Body of pancreas (tissue), 4 donors: ENCODE results near the gene RXRG. TPM values are rescaled to one million over a fixed set of nuclear protein-coding genes. Genes with fewer than 3 reads are reported as not detected.

Experiments
- ATAC-seq: fragments of 150-250 bp; one replicate; pipeline ENCODE4 v1.9.1; 2016
- DNase-seq, 4 donors: peaks; one replicate each; pipeline ENCODE4 v3.0.0-alpha.2; 2019
- H3K27ac ChIP-seq, 4 donors: fragments of 200-600 bp; sonication (generic); 1 replicate in 3 of 4; 2 replicates in 1 of 4; pipeline versions ENCODE4 v1.5.1 to v1.6.1; 2016 to 2019; ENCODE audit warnings: mild to moderate bottlenecking in 1 of 4, mixed read lengths in 1 of 4, moderate library complexity in 1 of 4
- H3K27me3 ChIP-seq, 2 donors: fragments of 200-600 bp; sonication (generic); one replicate each; pipeline ENCODE4 v1.6.0; 2016; ENCODE audit warnings: mild to moderate bottlenecking in 1 of 2
- H3K36me3 ChIP-seq, 2 donors: fragments of 200-600 bp; sonication (generic); replicated peaks in 1 of 2; 2 replicates each; pipeline ENCODE4 v1.5.1; 2016; ENCODE audit warnings: low read depth in 2 of 2; ENCODE audit not compliant: insufficient read depth in 1 of 2
- H3K4me1 ChIP-seq: fragments of 200-600 bp; sonication (generic); one replicate; pipeline ENCODE4 v1.6.0; 2016
- H3K4me3 ChIP-seq, 2 donors: fragments of 200-600 bp; sonication (generic); 1 replicate in 1 of 2; 2 replicates in 1 of 2; pipeline ENCODE4 v1.5.1; 2016 to 2019
- H3K9me3 ChIP-seq, 3 donors: fragments of 200-600 bp; sonication (generic); 1 replicate in 2 of 3; 2 replicates in 1 of 3; pipeline ENCODE4 v1.5.1; 2016
- POLR2A ChIP-seq, 3 donors: fragments of 450-650 bp; IDR thresholded peaks; one replicate each; pipeline ENCODE4 v1.6.1; 2016; ENCODE audit warnings: antibody characterized with exemption in 3 of 3, mild to moderate bottlenecking in 2 of 3
- WGBS, 2 donors: methylation state at CpG; one replicate each; pipeline ENCODE4 v1.1.5; 2017; 5-methylcytosine and 5-hydroxymethylcytosine counted together
- intact Hi-C: fragments of 100-400 bp; cut with DNase I; formaldehyde crosslinking; loops from one replicate; pipeline ENCODE4 v1.15.1; 2023
- total RNA-seq, 2 donors: library from RNA; depleted of rRNA; stranded (reverse); fragments of >200 nt; gene quantifications; one replicate each; pipeline ENCODE4 v1.1.0, GENCODE V29; 2016
- TF ChIP-seq, protein P1 (sequence below), 7 experiments: fragments of 450-650 bp in 4 of 7; fragments of 200-600 bp in 3 of 7; sonication (generic) in 3 of 7; IDR thresholded peaks; one replicate each; pipeline ENCODE4 v1.5.1; 2016 to 2019; ENCODE audit warnings: antibody characterized with exemption in 7 of 7

RXRG gene
- total RNA-seq, 2 donors from 2014 or later = 2.6 TPM; not detected in 1

DNA sequence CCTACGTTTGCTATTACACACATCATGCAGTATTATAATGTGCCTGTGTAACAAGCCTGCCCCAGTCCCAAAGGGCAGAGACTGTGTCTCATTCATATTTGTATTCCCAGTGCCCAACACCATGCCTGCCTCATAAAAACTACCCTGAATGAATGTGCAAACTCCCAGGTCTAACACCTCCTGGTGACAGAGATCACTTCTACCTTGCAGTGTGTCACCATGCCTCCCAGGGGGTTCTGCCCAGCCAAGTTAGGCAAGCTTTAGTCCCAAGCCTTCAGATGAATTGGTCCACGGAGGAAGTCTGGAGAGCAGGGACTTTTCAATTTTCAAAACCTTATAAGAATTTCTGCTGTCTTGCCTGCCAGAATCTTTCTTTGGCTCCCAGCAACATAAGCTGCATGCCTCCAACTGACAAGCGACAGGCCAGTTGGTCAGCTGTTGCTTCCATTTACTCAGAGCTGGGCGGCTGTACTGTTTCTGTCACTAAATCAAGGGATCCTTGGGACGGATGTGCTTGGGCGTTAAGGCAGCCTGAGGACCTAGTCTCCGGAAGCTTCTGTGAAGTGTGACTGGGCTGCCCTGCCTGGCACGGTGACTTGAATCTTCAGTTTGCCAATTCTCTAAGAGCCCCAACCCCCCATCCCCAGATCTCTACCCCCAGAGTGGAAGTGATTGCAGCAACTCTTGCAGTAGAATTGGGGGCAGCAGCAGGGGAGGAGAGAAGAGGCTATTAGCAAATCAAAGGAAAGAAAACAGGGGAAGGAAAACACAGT, 1.2 kb downstream of the RXRG start:
- Histone ChIP-seq H3K4me3 (no peak overlapping the region), H3K27ac (no peak overlapping the region), H3K4me1 (peaks cover 15% of the 10 kb centered on the region), H3K9me3 (no peaks in the 10 kb centered on the region), H3K27me3 (peaks cover 0 to 27% of the 10 kb centered on the region in 2 donors), H3K36me3 (no peaks in the 10 kb centered on the region)
- ATAC-seq = no peak
- peak in 2 of 4 donors; percentile 8 to 16 for DNase-seq
- TF ChIP-seq POLR2A (IDR thresholded peaks at IDR 0.05) = no peak
- TF ChIP-seq, protein P1, sequence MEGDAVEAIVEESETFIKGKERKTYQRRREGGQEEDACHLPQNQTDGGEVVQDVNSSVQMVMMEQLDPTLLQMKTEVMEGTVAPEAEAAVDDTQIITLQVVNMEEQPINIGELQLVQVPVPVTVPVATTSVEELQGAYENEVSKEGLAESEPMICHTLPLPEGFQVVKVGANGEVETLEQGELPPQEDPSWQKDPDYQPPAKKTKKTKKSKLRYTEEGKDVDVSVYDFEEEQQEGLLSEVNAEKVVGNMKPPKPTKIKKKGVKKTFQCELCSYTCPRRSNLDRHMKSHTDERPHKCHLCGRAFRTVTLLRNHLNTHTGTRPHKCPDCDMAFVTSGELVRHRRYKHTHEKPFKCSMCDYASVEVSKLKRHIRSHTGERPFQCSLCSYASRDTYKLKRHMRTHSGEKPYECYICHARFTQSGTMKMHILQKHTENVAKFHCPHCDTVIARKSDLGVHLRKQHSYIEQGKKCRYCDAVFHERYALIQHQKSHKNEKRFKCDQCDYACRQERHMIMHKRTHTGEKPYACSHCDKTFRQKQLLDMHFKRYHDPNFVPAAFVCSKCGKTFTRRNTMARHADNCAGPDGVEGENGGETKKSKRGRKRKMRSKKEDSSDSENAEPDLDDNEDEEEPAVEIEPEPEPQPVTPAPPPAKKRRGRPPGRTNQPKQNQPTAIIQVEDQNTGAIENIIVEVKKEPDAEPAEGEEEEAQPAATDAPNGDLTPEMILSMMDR (IDR thresholded peaks at IDR 0.05) = no peak
- intact Hi-C loops = no loop called here
- WGBS, 2 donors = 18 to 19% methylated on average over 8 of the region's 8 CpGs

DNA sequence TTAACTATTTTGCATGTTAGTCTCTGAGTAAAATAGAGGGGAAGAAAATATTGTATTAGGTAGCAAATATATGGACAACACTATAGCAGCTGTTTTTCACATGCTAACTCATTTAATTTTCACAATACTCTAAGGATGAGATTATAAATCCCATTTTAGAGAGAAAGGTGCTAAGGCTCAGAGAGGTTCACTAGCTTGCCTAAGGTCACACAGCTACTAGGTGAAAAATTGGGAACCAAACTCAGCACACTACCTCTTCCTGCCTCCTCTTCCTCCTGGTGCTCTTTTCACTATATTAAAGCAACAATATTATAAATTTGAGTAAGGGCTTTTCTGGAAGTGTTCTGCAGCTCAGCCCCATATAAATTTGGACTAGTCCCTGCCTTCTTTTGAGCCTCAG, 2.3 kb downstream of the RXRG start:
- no peak overlapping the region for H3K4me3 ChIP-seq
- intact Hi-C loops = no loop called here
- peaks cover 0 to 27% of the 10 kb centered on the region in 2 donors for H3K27me3 ChIP-seq
- TF ChIP-seq, protein P1 (IDR thresholded peaks at IDR 0.05) = no peak
- TF ChIP-seq POLR2A (IDR thresholded peaks at IDR 0.05) = no peak
- DNase-seq (no peak), ATAC-seq (no peak)
- H3K27ac ChIP-seq = no peak overlapping the region
- H3K4me1 ChIP-seq = peaks cover 15% of the 10 kb centered on the region
- no peaks in the 10 kb centered on the region for H3K9me3 ChIP-seq
- H3K36me3 ChIP-seq = no peaks in the 10 kb centered on the region

DNA sequence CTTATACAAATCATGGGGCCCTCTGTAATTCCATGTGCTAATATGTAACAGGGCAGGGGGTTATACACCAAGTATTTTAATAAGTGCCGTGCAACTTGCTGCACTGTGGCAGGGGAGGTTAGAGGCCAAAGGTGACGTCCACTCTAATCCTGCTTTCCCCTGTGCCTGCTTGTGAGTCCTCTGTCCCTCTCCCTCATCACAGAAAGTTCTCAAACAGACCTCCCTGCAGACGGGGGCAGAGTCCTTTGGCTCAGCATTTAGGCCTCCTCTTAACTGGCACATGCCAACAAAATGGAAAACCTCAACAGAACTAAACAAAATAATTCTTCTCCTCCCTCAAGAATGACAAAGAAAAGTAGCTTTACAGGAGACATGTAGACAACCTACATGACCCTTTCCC, 2.9 kb downstream of the RXRG start:
- H3K9me3 ChIP-seq = no peaks in the 10 kb centered on the region
- intact Hi-C loops = no loop called here
- peaks cover 0 to 27% of the 10 kb centered on the region in 2 donors for H3K27me3 ChIP-seq
- 67 to 83% methylated on average over 3 of the region's 3 CpGs for WGBS, 2 donors
- H3K4me1 ChIP-seq = peaks cover 15% of the 10 kb centered on the region
- H3K36me3 ChIP-seq = no peaks in the 10 kb centered on the region
- H3K27ac ChIP-seq = no peak overlapping the region
- DNase-seq (no peak), ATAC-seq (no peak)
- no peak overlapping the region for H3K4me3 ChIP-seq
- no peak for TF ChIP-seq POLR2A (IDR thresholded peaks at IDR 0.05)
- TF ChIP-seq, protein P1 (IDR thresholded peaks at IDR 0.05) = no peak

DNA sequence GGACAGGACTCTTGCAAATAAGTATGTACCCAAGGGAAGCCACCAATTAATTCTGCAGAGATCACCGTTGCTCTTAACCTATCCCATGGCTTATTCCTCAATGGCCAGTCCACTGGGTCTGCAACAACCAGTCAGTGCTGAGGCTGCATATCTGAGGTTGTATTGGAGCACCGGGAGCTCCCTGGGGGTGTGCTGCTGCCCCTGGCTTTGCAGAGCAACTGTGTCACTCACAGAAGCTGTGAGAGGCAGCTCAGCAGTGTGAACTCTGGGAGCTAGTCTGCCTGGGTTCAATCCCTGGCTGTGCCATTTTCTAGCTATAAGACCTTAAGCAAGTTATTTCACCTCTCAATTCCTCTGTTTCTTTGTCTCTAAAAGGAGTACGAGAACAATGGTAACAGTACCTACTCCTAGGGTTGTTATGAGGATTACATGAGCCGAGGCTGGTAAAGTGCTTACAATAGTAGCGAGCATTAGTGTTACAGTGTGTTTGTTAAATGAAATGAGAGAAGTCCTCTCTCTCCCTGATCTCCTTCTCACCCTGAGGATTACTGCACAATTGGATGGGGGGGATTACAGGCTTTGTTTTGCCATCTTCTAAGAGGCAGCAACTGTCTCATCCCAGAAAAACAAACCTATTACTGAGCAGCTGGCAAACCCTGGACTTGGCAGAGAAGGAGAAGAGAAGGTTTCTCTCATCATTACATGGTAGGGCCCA, 3.6 kb downstream of the RXRG start:
- Histone ChIP-seq H3K4me1 (peaks cover 15% of the 10 kb centered on the region), H3K36me3 (no peaks in the 10 kb centered on the region), H3K9me3 (no peaks in the 10 kb centered on the region), H3K4me3 (no peak overlapping the region), H3K27ac (no peak overlapping the region), H3K27me3 (peaks cover 0 to 27% of the 10 kb centered on the region in 2 donors)
- TF ChIP-seq, protein P1 (IDR thresholded peaks at IDR 0.05) = no peak
- TF ChIP-seq POLR2A (IDR thresholded peaks at IDR 0.05) = no peak
- no peak for DNase-seq
- intact Hi-C loops = no loop called here
- no peak for ATAC-seq
- 56 to 66% methylated on average over 5 of the region's 5 CpGs for WGBS, 2 donors
